Hepatocyte (in vitro differentiated cells): ENCODE data around the gene TYMS. TPM values are rescaled to one million over a fixed set of nuclear protein-coding genes. Genes with fewer than 3 reads are reported as not detected.
A peak's percentile ranks its signal among the peaks of the same experiment; 100 is the strongest.

Source experiments
- DNase-seq: peaks from one replicate; pipeline ENCODE4 v3.0.0-alpha.2; 2016; ENCODE audit warnings: low spot score
- H2AFZ ChIP-seq: fragments of 200-600 bp; sonication (generic); 2 replicates; pipeline ENCODE4 v1.6.0; 2016; ENCODE audit warnings: antibody characterized with exemption, mild to moderate bottlenecking
- H3K27ac ChIP-seq: fragments of 200-600 bp; sonication (generic); 2 replicates; pipeline ENCODE4 v1.5.1; 2016; ENCODE audit warnings: mild to moderate bottlenecking
- H3K27me3 ChIP-seq: fragments of 200-600 bp; sonication (generic); 2 replicates; pipeline ENCODE4 v1.6.1; 2016
- H3K36me3 ChIP-seq: fragments of 200-600 bp; sonication (generic); replicated peaks from 2 replicates; pipeline ENCODE4 v1.5.1; 2016; ENCODE audit warnings: low read depth; ENCODE audit not compliant: insufficient read depth
- H3K4me1 ChIP-seq: fragments of 200-600 bp; sonication (generic); 2 replicates; pipeline ENCODE4 v1.5.1; 2016; ENCODE audit warnings: mild to moderate bottlenecking, moderate library complexity; ENCODE audit not compliant: insufficient read depth
- H3K4me2 ChIP-seq: fragments of 200-600 bp; sonication (generic); 2 replicates; pipeline ENCODE4 v1.6.0; 2016
- H3K4me3 ChIP-seq: fragments of 200-600 bp; sonication (generic); 2 replicates; pipeline ENCODE4 v1.5.1; 2016; ENCODE audit warnings: mild to moderate bottlenecking
- H3K79me2 ChIP-seq: fragments of 200-600 bp; sonication (generic); 2 replicates; pipeline ENCODE4 v1.6.0; 2017; ENCODE audit warnings: mild to moderate bottlenecking
- H3K9me2 ChIP-seq: fragments of 200-600 bp; sonication (generic); replicated peaks from 2 replicates; pipeline ENCODE4 v1.6.0; 2017; ENCODE audit warnings: mild to moderate bottlenecking; ENCODE audit not compliant: insufficient read depth
- H3K9me3 ChIP-seq: fragments of 200-600 bp; sonication (generic); 2 replicates; pipeline ENCODE4 v1.5.1; 2016; ENCODE audit warnings: low read depth, mild to moderate bottlenecking
- H4K20me1 ChIP-seq: fragments of 200-600 bp; sonication (generic); 2 replicates; pipeline ENCODE4 v1.6.0; 2016; ENCODE audit warnings: mild to moderate bottlenecking; ENCODE audit not compliant: insufficient read depth, poor library complexity, severe bottlenecking
- EZH2 ChIP-seq: fragments of 200-600 bp; sonication (generic); IDR thresholded peaks from 2 replicates; pipeline ENCODE4 v1.6.1; 2016; ENCODE audit warnings: antibody characterized with exemption, mild to moderate bottlenecking, borderline replicate concordance
- EZH2phosphoT487 ChIP-seq: fragments of 200-600 bp; sonication (generic); IDR thresholded peaks from one replicate; pipeline ENCODE4 v1.6.1; 2018; ENCODE audit warnings: antibody characterized with exemption, mild to moderate bottlenecking, low read depth, moderate library complexity; ENCODE audit not compliant: unreplicated experiment, severe bottlenecking
- WGBS: methylation state at CpG from one replicate; pipeline ENCODE4 v1.1.6; 2016; ENCODE audit warnings: low lambda C conversion rate; ENCODE audit errors: missing lambda C conversion rate; 5-methylcytosine and 5-hydroxymethylcytosine counted together
- polyA plus RNA-seq: library from polyadenylated mRNA; unstranded; fragments of >200 nt; fragmentation: Nextera tagmentation; extraction: Ambion mirVana; gene quantifications from 2 replicates; pipeline ENCODE4 v1.2.1, GENCODE V29; 2016
- total RNA-seq: library from RNA; depleted of rRNA; stranded (reverse); fragments of >200 nt; gene quantifications from 2 replicates; pipeline ENCODE4 v1.2.3, GENCODE V29; 2014
- TF ChIP-seq, protein P1 (sequence below): fragments of 200-600 bp; sonication (generic); IDR thresholded peaks from 2 replicates; pipeline ENCODE4 v1.5.1; 2016; ENCODE audit warnings: antibody characterized with exemption, mild to moderate bottlenecking; ENCODE audit not compliant: poor library complexity

The TYMS gene
- total and polyA plus RNA-seq, 2 experiments from 2014 or later: 15.1 to 39.8 TPM

DNA sequence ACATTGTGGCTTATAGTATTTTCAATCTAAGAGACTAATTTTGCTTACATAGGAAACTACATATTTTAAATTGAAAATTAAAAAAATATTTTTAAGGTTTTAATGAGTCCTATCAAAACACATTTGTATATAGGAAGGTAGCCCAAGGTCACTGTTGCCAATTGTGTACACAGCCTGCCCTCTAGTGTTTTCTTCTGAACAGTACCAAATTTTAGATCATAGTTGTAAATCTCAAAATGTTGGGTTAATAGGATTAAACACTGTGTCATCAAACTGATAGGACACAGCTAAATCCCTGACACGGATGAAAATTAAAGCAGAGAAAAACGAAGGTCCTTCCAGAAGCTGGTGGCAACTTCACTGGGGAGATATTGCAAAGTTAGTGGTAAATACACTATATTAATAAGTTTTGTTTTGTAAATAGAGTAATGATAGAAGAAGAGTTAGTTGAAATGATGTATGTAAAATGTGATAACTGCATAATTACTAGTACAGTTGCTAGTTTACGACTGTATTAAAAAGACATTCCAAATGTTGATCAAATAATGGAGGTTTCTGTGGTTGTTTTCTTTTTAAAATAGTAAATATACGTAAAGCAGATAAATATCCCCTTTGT lies 41.0 kb upstream of the TYMS start:
- 33% methylated on average over 4 of the region's 4 CpGs for WGBS

GRCh38 chr18:617970-618504 lies 39.4 kb upstream of the TYMS start:
- Histone ChIP-seq H3K9me2 (no peaks in the 10 kb centered on the region), H3K27me3 (no peaks in the 10 kb centered on the region), H3K4me2 (peak overlapping the region; percentile 53), H3K27ac (no peak overlapping the region), H3K4me1 (no peaks in the 10 kb centered on the region), H3K9me3 (no peaks in the 10 kb centered on the region), H2AFZ (no peak overlapping the region), H4K20me1 (no peaks in the 10 kb centered on the region), H3K36me3 (no peaks in the 10 kb centered on the region), H3K79me2 (no peaks in the 10 kb centered on the region), H3K4me3 (no peak overlapping the region)
- 50% methylated on average over 13 of the region's 13 CpGs for WGBS
- TF ChIP-seq EZH2phosphoT487 (no peak), EZH2 (no peak)
- TF ChIP-seq, protein P1, sequence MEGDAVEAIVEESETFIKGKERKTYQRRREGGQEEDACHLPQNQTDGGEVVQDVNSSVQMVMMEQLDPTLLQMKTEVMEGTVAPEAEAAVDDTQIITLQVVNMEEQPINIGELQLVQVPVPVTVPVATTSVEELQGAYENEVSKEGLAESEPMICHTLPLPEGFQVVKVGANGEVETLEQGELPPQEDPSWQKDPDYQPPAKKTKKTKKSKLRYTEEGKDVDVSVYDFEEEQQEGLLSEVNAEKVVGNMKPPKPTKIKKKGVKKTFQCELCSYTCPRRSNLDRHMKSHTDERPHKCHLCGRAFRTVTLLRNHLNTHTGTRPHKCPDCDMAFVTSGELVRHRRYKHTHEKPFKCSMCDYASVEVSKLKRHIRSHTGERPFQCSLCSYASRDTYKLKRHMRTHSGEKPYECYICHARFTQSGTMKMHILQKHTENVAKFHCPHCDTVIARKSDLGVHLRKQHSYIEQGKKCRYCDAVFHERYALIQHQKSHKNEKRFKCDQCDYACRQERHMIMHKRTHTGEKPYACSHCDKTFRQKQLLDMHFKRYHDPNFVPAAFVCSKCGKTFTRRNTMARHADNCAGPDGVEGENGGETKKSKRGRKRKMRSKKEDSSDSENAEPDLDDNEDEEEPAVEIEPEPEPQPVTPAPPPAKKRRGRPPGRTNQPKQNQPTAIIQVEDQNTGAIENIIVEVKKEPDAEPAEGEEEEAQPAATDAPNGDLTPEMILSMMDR: no peak
- DNase-seq: no peak

More for the DNA sequence above, 41.0 kb upstream of the TYMS start:
- H3K9me2 ChIP-seq: no peaks in the 10 kb centered on the region
- H2AFZ ChIP-seq: no peak overlapping the region
- no peak overlapping the region for H3K4me2 ChIP-seq
- no peaks in the 10 kb centered on the region for H3K9me3 ChIP-seq
- TF ChIP-seq, protein P1: peak; percentile 90
- TF ChIP-seq EZH2phosphoT487: no peak
- peak; percentile 65 for DNase-seq
- H3K4me1 ChIP-seq: no peaks in the 10 kb centered on the region
- H3K27ac ChIP-seq: no peak overlapping the region
- H3K36me3 ChIP-seq: no peaks in the 10 kb centered on the region
- no peaks in the 10 kb centered on the region for H3K27me3 ChIP-seq
- no peaks in the 10 kb centered on the region for H3K79me2 ChIP-seq
- no peak overlapping the region for H3K4me3 ChIP-seq
- no peaks in the 10 kb centered on the region for H4K20me1 ChIP-seq

GRCh38 chr18:618618-619017 lies 38.8 kb upstream of the TYMS start:
- WGBS: 83% methylated on average over 5 of the region's 5 CpGs
- Histone ChIP-seq H3K9me2 (no peaks in the 10 kb centered on the region), H3K4me1 (no peaks in the 10 kb centered on the region), H3K36me3 (no peaks in the 10 kb centered on the region), H2AFZ (no peak overlapping the region), H3K79me2 (no peaks in the 10 kb centered on the region), H3K4me2 (no peak overlapping the region), H3K9me3 (no peaks in the 10 kb centered on the region), H4K20me1 (no peaks in the 10 kb centered on the region), H3K27me3 (no peaks in the 10 kb centered on the region), H3K27ac (no peak overlapping the region), H3K4me3 (no peak overlapping the region)
- TF ChIP-seq EZH2: no peak
- TF ChIP-seq, protein P1: no peak
- no peak for TF ChIP-seq EZH2phosphoT487
- DNase-seq: no peak
